ENCODE measurements around the gene DTL. TPM values are rescaled to one million over a fixed set of nuclear protein-coding genes. Genes with fewer than 3 reads are reported as not detected.
"Not testable (repeated sequence)": the region's sequence is repeated elsewhere in the genome, so short reads cannot be mapped to it uniquely, and the experiment has no call there.

The DTL gene
- total and polyA plus RNA-seq, 2 donors from 2014 or later = 2.0 TPM; not detected in 1

- intact Hi-C loops (cut with DNase I) = no loop called here
- no peak for TF ChIP-seq CTCF (IDR thresholded peaks at IDR 0.05; ENCODE audit: borderline replicate concordance, extremely low read depth, insufficient read depth)
- DNase-seq (no peak), FAIRE-seq (no peak)
- H3K27ac ChIP-seq (ENCODE audit: low read depth in 2 of 2, low read length in 2 of 2) = no peak overlapping the region
- no peaks in the 10 kb centered on the region for H3K4me1 ChIP-seq (ENCODE audit: control insufficient read depth in 2 of 3, insufficient read depth in 2 of 3, low read depth in 1 of 3, low read length in 3 of 3)
- no peaks in the 10 kb centered on the region for H3K27me3 ChIP-seq (ENCODE audit: control insufficient read depth, insufficient read depth, low read length)
- H3K9me3 ChIP-seq (ENCODE audit: control insufficient read depth in 2 of 3, insufficient read depth in 1 of 3, low read length in 3 of 3) = no peaks in the 10 kb centered on the region
- H3K4me3 ChIP-seq (ENCODE audit: low read length in 3 of 3) = no peak overlapping the region
- H3K36me3 ChIP-seq (ENCODE audit: control insufficient read depth in 2 of 3, insufficient read depth in 3 of 3, low read length in 3 of 3) = no peaks in the 10 kb centered on the region
- no peak overlapping the region for H3K9ac ChIP-seq (ENCODE audit: low read length in 3 of 3)
These were observed 43.9 kb upstream of the DTL start for GRCh38 chr1:211991695-211992094.

- intact Hi-C loops (cut with DNase I); FAIRE-seq; H3K9me3 ChIP-seq (ENCODE audit: control insufficient read depth in 2 of 3, insufficient read depth in 1 of 3, low read length in 3 of 3); H3K27ac ChIP-seq (ENCODE audit: low read depth in 2 of 2, low read length in 2 of 2); DNase-seq; H3K9ac ChIP-seq (ENCODE audit: low read length in 3 of 3); H3K4me1 ChIP-seq (ENCODE audit: control insufficient read depth in 2 of 3, insufficient read depth in 2 of 3, low read depth in 1 of 3, low read length in 3 of 3); H3K36me3 ChIP-seq (ENCODE audit: control insufficient read depth in 2 of 3, insufficient read depth in 3 of 3, low read length in 3 of 3); H3K4me3 ChIP-seq (ENCODE audit: low read length in 3 of 3); H3K27me3 ChIP-seq (ENCODE audit: control insufficient read depth, insufficient read depth, low read length): not testable (repeated sequence)
These were observed 38.1 kb upstream of the DTL start for GRCh38 chr1:211997426-211997825.

- Histone ChIP-seq H3K27ac (ENCODE audit: low read depth in 2 of 2, low read length in 2 of 2) (no peak overlapping the region), H3K27me3 (ENCODE audit: control insufficient read depth, insufficient read depth, low read length) (no peaks in the 10 kb centered on the region), H3K4me3 (ENCODE audit: low read length in 3 of 3) (no peak overlapping the region), H3K4me1 (ENCODE audit: control insufficient read depth in 2 of 3, insufficient read depth in 2 of 3, low read depth in 1 of 3, low read length in 3 of 3) (no peaks in the 10 kb centered on the region), H3K36me3 (ENCODE audit: control insufficient read depth in 2 of 3, insufficient read depth in 3 of 3, low read length in 3 of 3) (peaks cover 0 to 2% (median 0%) of the 10 kb centered on the region in 3 donors), H3K9me3 (ENCODE audit: control insufficient read depth in 2 of 3, insufficient read depth in 1 of 3, low read length in 3 of 3) (no peaks in the 10 kb centered on the region), H3K9ac (ENCODE audit: low read length in 3 of 3) (no peak overlapping the region)
- no peak for FAIRE-seq
- intact Hi-C loops (cut with DNase I) = no loop called here
- TF ChIP-seq CTCF (IDR thresholded peaks at IDR 0.05; ENCODE audit: borderline replicate concordance, extremely low read depth, insufficient read depth) = no peak
- DNase-seq = no peak
These were observed 33.0 kb upstream of the DTL start for GRCh38 chr1:212002536-212002935.

- FAIRE-seq = no peak
These were observed 30.5 kb upstream of the DTL start for GRCh38 chr1:212004895-212005608.

More at GRCh38 chr1:212004895-212005608, 30.5 kb upstream of the DTL start:
- H3K9me3 ChIP-seq (ENCODE audit: control insufficient read depth in 2 of 3, insufficient read depth in 1 of 3, low read length in 3 of 3) = no peaks in the 10 kb centered on the region
- H3K27me3 ChIP-seq (ENCODE audit: control insufficient read depth, insufficient read depth, low read length) = no peaks in the 10 kb centered on the region
- no peak overlapping the region for H3K4me3 ChIP-seq (ENCODE audit: low read length in 3 of 3)
- no peak for TF ChIP-seq CTCF (IDR thresholded peaks at IDR 0.05; ENCODE audit: borderline replicate concordance, extremely low read depth, insufficient read depth)
- no peak overlapping the region for H3K27ac ChIP-seq (ENCODE audit: low read depth in 2 of 2, low read length in 2 of 2)
- intact Hi-C loops (cut with DNase I) = no loop called here
- peaks cover 0 to 2% (median 0%) of the 10 kb centered on the region in 3 donors for H3K36me3 ChIP-seq (ENCODE audit: control insufficient read depth in 2 of 3, insufficient read depth in 3 of 3, low read length in 3 of 3)
- no peaks in the 10 kb centered on the region for H3K4me1 ChIP-seq (ENCODE audit: control insufficient read depth in 2 of 3, insufficient read depth in 2 of 3, low read depth in 1 of 3, low read length in 3 of 3)
- no peak overlapping the region for H3K9ac ChIP-seq (ENCODE audit: low read length in 3 of 3)
- DNase-seq = no peak

Measured in kidney (tissue), 14 donors.